Measurements from ENCODE around the gene PRMT7.

GRCh38 chr16:68310437-68310773 is 414 bp upstream of the PRMT7 start:
- TF ChIP-seq CTCF (conservative IDR thresholded peaks at IDR 0.05; ENCODE audit: low read length) (no peak), EZH2phosphoT487 (IDR thresholded peaks at IDR 0.05; ENCODE audit: borderline replicate concordance, low read depth, low read length) (no peak)

Measured in OCI-LY7 (cell line).